ENCODE results near the gene EBF4. TPM values are rescaled to one million over a fixed set of nuclear protein-coding genes. Genes with fewer than 3 reads are reported as not detected.
A peak's percentile ranks its signal among the peaks of the same experiment; 100 is the strongest.

The EBF4 gene
- total RNA-seq, 1 donor from 2014 or later, result 24.6 TPM

DNA sequence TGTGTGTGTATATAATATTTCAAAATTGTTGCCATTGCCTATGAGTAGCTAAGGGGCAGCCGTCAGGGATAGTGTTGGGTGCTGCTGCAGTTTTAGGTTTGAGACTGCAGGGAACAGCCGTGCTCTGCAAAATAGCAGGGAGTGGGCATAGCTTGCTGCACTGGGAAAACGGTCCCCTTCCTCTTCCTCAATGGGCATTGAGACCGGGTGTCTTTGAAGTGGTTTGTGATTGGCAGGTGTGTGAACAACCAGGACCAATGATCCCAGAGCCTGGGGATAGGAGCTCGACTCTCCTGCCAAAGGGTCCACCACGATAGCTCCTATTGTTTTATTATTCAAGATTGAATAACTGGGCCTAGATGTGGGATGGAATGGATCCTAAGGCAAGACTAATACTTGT is 5.1 kb upstream of the EBF4 start:
- peak overlapping the region; percentile 42 for H3K4me3 Mint-ChIP-seq

DNA sequence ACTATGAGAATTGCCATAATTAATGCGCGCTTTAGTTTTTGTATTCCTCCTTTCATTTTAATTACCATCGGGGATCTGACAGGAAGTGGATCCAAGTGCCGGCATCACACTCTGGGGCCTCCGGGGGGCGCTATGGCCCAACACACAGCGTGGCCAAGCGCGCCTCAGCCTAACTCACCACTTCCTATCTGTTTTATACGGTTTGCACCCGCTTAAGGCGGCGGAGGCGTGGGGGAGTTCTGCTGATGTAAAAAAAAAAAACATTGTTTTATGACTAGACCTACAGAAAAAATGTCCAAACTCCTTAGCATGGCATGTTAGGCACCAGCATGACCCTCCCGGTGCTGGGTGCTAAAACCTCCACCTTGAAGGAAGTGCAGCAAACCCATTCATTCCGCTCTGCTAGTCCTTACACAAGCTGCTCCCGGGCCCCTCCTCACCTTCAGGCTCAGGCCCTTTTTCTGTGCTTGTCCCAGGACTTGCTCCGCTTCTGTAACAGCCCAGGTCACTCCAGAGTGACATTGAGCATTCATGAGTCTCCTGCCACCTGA is 4.5 kb upstream of the EBF4 start:
- H3K9me3 Mint-ChIP-seq, result no peaks in the 10 kb centered on the region
- peaks cover 87% of the 10 kb centered on the region for H3K27me3 Mint-ChIP-seq (ENCODE audit: low read depth)
- H3K36me3 Mint-ChIP-seq (ENCODE audit: low read depth), result peaks cover 2% of the 10 kb centered on the region
- peak overlapping the region; percentile 42 for H3K4me3 Mint-ChIP-seq
- H3K4me1 Mint-ChIP-seq, result peaks cover 25% of the 10 kb centered on the region
- TF ChIP-seq, protein P1, sequence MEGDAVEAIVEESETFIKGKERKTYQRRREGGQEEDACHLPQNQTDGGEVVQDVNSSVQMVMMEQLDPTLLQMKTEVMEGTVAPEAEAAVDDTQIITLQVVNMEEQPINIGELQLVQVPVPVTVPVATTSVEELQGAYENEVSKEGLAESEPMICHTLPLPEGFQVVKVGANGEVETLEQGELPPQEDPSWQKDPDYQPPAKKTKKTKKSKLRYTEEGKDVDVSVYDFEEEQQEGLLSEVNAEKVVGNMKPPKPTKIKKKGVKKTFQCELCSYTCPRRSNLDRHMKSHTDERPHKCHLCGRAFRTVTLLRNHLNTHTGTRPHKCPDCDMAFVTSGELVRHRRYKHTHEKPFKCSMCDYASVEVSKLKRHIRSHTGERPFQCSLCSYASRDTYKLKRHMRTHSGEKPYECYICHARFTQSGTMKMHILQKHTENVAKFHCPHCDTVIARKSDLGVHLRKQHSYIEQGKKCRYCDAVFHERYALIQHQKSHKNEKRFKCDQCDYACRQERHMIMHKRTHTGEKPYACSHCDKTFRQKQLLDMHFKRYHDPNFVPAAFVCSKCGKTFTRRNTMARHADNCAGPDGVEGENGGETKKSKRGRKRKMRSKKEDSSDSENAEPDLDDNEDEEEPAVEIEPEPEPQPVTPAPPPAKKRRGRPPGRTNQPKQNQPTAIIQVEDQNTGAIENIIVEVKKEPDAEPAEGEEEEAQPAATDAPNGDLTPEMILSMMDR (conservative IDR thresholded peaks at IDR 0.05), result peak; percentile 72
- H3K27ac Mint-ChIP-seq (ENCODE audit: unreplicated experiment), result no peak overlapping the region
- peak; percentile 53 for DNase-seq (ENCODE audit: low read depth, low spot score)

More for the DNA sequence above, 5.1 kb upstream of the EBF4 start:
- peaks cover 93% of the 10 kb centered on the region for H3K27me3 Mint-ChIP-seq (ENCODE audit: low read depth)
- H3K36me3 Mint-ChIP-seq (ENCODE audit: low read depth), result peaks cover 2% of the 10 kb centered on the region
- H3K4me1 Mint-ChIP-seq, result peaks cover 25% of the 10 kb centered on the region
- no peak for DNase-seq (ENCODE audit: low read depth, low spot score)
- TF ChIP-seq, protein P1 (conservative IDR thresholded peaks at IDR 0.05), result no peak
- H3K9me3 Mint-ChIP-seq, result no peaks in the 10 kb centered on the region
- no peak overlapping the region for H3K27ac Mint-ChIP-seq (ENCODE audit: unreplicated experiment)

DNA sequence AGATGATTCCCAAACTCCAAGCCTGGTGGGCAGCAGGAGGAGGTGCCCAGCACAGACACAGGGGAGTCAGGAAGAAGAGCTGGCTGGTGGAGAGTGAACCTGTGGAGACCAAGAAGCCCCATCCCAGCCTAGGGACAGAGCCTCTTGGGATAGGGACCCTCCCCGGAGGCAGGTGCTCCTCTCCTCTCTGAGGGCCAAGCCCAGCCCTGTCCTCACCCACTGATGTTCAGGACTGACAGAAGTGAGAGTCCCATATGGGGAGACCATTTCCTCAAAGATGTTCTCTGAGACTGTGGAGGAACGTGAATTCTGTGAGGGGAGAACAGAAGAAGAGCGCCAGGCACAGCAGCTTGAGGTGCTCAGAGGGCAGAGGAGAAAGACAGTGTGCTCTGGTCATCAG is 2.4 kb upstream of the EBF4 start:
- peaks cover 82% of the 10 kb centered on the region for H3K27me3 Mint-ChIP-seq (ENCODE audit: low read depth)
- TF ChIP-seq, protein P1 (conservative IDR thresholded peaks at IDR 0.05), result no peak
- peak overlapping the region; percentile 67 for H3K4me3 Mint-ChIP-seq
- H3K9me3 Mint-ChIP-seq, result no peaks in the 10 kb centered on the region
- peaks cover 5% of the 10 kb centered on the region for H3K36me3 Mint-ChIP-seq (ENCODE audit: low read depth)
- no peak overlapping the region for H3K27ac Mint-ChIP-seq (ENCODE audit: unreplicated experiment)
- peaks cover 32% of the 10 kb centered on the region for H3K4me1 Mint-ChIP-seq
- no peak for DNase-seq (ENCODE audit: low read depth, low spot score)

DNA sequence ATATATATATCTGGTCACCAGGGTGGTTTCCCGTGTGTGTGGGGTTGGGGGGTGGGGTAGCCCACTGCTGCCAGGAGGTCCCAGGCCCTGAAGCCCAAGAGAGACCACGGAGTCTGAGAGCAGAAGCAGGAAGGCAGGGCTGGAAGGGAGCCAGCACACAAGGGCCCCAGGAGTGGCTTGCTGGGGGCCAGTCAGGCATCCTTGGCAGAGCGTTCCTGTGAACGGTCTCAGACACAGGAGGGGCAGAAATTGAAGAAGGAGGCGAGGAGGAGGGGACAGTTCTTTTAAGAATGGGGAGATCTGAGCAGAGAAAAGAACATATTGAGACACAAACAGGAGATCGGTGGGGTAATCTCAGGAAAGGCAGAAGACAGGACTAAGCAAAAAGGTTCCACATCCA is 1.9 kb upstream of the EBF4 start:
- H3K9me3 Mint-ChIP-seq, result no peaks in the 10 kb centered on the region
- TF ChIP-seq, protein P1 (conservative IDR thresholded peaks at IDR 0.05), result no peak
- H3K4me1 Mint-ChIP-seq, result peaks cover 32% of the 10 kb centered on the region
- DNase-seq (ENCODE audit: low read depth, low spot score), result no peak
- H3K36me3 Mint-ChIP-seq (ENCODE audit: low read depth), result peaks cover 5% of the 10 kb centered on the region
- H3K27ac Mint-ChIP-seq (ENCODE audit: unreplicated experiment), result no peak overlapping the region
- H3K4me3 Mint-ChIP-seq, result peak overlapping the region; percentile 89
- peaks cover 82% of the 10 kb centered on the region for H3K27me3 Mint-ChIP-seq (ENCODE audit: low read depth)

DNA sequence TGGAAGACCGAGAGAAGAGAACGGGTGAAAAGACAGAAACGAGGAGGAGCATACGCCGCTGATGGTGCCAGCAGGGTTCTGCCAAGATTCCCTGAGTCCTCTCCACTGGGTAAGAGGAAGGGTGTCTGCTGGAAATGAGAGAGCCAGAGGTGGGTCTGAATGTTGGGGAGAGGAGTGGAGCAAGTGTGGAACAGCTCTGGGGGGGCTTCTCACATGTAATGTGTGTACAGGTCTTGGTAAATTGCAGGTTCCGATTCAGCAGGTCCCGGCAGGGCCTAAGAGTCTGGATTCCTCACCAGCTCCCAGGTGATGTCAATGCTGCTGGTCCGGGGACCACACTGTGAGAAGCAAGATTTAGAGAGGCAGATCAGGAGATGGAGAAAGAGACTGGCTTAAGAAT is 1.5 kb upstream of the EBF4 start:
- TF ChIP-seq, protein P1 (conservative IDR thresholded peaks at IDR 0.05), result no peak
- Mint-ChIP-seq H3K27me3 (ENCODE audit: low read depth) (peaks cover 82% of the 10 kb centered on the region), H3K9me3 (no peaks in the 10 kb centered on the region), H3K4me3 (peak overlapping the region; percentile 89), H3K4me1 (peaks cover 32% of the 10 kb centered on the region), H3K36me3 (ENCODE audit: low read depth) (peaks cover 5% of the 10 kb centered on the region), H3K27ac (ENCODE audit: unreplicated experiment) (no peak overlapping the region)
- DNase-seq (ENCODE audit: low read depth, low spot score), result no peak
